K562 (cell line): ENCODE data around the gene GPR39.

Source experiments
- ARNT ChIP-seq, 2 experiments: fragments of 450-650 bp; IDR thresholded peaks; 2 replicates each; pipeline ENCODE4 v1.6.1; 2016; ENCODE audit warnings: mild to moderate bottlenecking in 1 of 2
- CTCF ChIP-seq, 3 experiments: IDR thresholded peaks in 2 of 3; conservative IDR thresholded peaks in 1 of 3; 2 replicates each; pipeline ENCODE4 v1.5.1; 2011 to 2012; ENCODE audit warnings: low read length in 3 of 3, mild to moderate bottlenecking in 3 of 3, control low read depth in 2 of 3, improper control_type of control experiment in 1 of 3, inconsistent platforms in 1 of 3, low read depth in 1 of 3, mixed read lengths in 1 of 3, moderate library complexity in 1 of 3; ENCODE audit not compliant: insufficient read depth in 2 of 3
- FOS ChIP-seq: IDR thresholded peaks from 3 replicates; pipeline ENCODE4 v1.6.1; 2011; ENCODE audit not compliant: insufficient read length; ENCODE audit errors: extremely low read depth
- MED1 ChIP-seq: sonication (generic); formaldehyde crosslinking; IDR thresholded peaks from 2 replicates; pipeline ENCODE4 v1.8.1; 2023; ENCODE audit warnings: missing genetic modification reagents, borderline replicate concordance
- RFX5 ChIP-seq: IDR thresholded peaks from 2 replicates; pipeline ENCODE4 v1.6.1; 2011; ENCODE audit warnings: low read depth, mild to moderate bottlenecking, improper control_type of control experiment, low read length
- TFAP4 ChIP-seq: sonication (generic); formaldehyde crosslinking; IDR thresholded peaks from 2 replicates; pipeline ENCODE4 v1.8.0; 2022; ENCODE audit warnings: missing genetic modification reagents, mild to moderate bottlenecking, moderate library complexity, borderline replicate concordance
- YY1 ChIP-seq, 3 experiments: IDR thresholded peaks; 2 replicates each; pipeline ENCODE4 v1.6.1; 2011; ENCODE audit warnings: low read length in 2 of 3, mild to moderate bottlenecking in 2 of 3, moderate library complexity in 2 of 3, borderline replicate concordance in 1 of 3, control low read depth in 1 of 3, low read depth in 1 of 3; ENCODE audit not compliant: insufficient read depth in 3 of 3, insufficient replicate concordance in 2 of 3, control insufficient read depth in 1 of 3, insufficient read length in 1 of 3; ENCODE audit errors: extremely low read depth in 1 of 3
- ZEB2 ChIP-seq: fragments of 450-650 bp; IDR thresholded peaks from 2 replicates; pipeline ENCODE4 v1.6.1; 2016

- TF ChIP-seq YY1 (IDR thresholded peaks at IDR 0.05; ENCODE audit: borderline replicate concordance in 1 of 3, control insufficient read depth in 1 of 3, extremely low read depth in 1 of 3, insufficient read depth in 3 of 3, insufficient read length in 1 of 3, insufficient replicate concordance in 2 of 3, low read depth in 1 of 3, low read length in 2 of 3) (no peak), RFX5 (no peak), MED1 (CRISPR knock-in tag) (no peak), ZEB2 (no peak), CTCF (IDR thresholded peaks at IDR 0.05 in 2 of 3, conservative IDR thresholded peaks at IDR 0.05 in 1 of 3; ENCODE audit: insufficient read depth in 2 of 3, low read depth in 1 of 3, low read length in 3 of 3) (no peak), TFAP4 (CRISPR knock-in tag) (no peak), ARNT (IDR thresholded peaks at IDR 0.05) (no peak), FOS (no peak)
Measured at GRCh38 chr2:132664096-132664495, 247.5 kb downstream of the GPR39 start.
